HEK293T (cell line): ENCODE data around the gene POLD3.

Source experiments
- ARNT ChIP-seq: fragments of 450-650 bp; IDR thresholded peaks from 2 replicates; pipeline ENCODE4 v1.6.1; 2017; ENCODE audit warnings: mild to moderate bottlenecking
- BHLHE40 ChIP-seq: fragments of 450-650 bp; IDR thresholded peaks from 2 replicates; pipeline ENCODE4 v1.6.1; 2016; ENCODE audit warnings: mild to moderate bottlenecking, moderate library complexity, borderline replicate concordance
- ELF4 ChIP-seq: fragments of 450-650 bp; IDR thresholded peaks from 2 replicates; pipeline ENCODE4 v1.6.1; 2017; ENCODE audit warnings: antibody characterized with exemption
- FOXA1 ChIP-seq: fragments of 450-650 bp; IDR thresholded peaks from 2 replicates; pipeline ENCODE4 v1.6.1; 2016; ENCODE audit warnings: mild to moderate bottlenecking
- FOXM1 ChIP-seq: fragments of 450-650 bp; IDR thresholded peaks from 2 replicates; pipeline ENCODE4 v1.6.1; 2017; ENCODE audit warnings: mild to moderate bottlenecking, borderline replicate concordance
- HDGF ChIP-seq: fragments of 450-650 bp; IDR thresholded peaks from 2 replicates; pipeline ENCODE4 v1.6.1; 2017; ENCODE audit warnings: antibody characterized with exemption, borderline replicate concordance
- SP1 ChIP-seq: fragments of 450-650 bp; IDR thresholded peaks from 2 replicates; pipeline ENCODE4 v1.6.1; 2017
- SUZ12 ChIP-seq: fragments of 450-650 bp; IDR thresholded peaks from 2 replicates; pipeline ENCODE4 v1.6.1; 2016; ENCODE audit warnings: mild to moderate bottlenecking
- TARDBP ChIP-seq: fragments of 450-650 bp; IDR thresholded peaks from 2 replicates; pipeline ENCODE4 v1.6.1; 2016
- TF ChIP-seq, protein P1 (sequence below): fragments of 450-650 bp; IDR thresholded peaks from 2 replicates; pipeline ENCODE4 v1.6.1; 2016

DNA sequence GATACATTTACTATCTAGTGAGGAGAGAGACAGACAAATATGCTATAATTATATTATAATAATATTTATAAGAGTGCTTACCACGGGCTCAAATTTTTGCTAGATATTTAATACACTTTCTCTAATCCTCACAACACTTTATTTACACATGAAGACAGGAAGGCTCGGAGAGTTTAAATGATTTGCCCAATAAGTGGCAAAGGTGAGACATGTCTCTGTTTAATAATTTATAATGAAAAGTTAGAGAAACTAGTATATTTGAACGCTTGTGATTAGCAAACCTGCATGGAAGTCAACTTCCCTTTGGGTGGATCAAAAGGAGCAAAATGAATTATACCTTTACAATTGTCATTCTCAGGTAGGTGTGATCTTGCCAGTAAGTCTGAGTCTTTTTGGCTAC, 55.4 kb downstream of the POLD3 start:
- TF ChIP-seq BHLHE40: no peak
- TF ChIP-seq FOXM1: no peak
- no peak for TF ChIP-seq SUZ12
- no peak for TF ChIP-seq ELF4
- no peak for TF ChIP-seq SP1
- no peak for TF ChIP-seq ARNT
- no peak for TF ChIP-seq FOXA1
- TF ChIP-seq, protein P1, sequence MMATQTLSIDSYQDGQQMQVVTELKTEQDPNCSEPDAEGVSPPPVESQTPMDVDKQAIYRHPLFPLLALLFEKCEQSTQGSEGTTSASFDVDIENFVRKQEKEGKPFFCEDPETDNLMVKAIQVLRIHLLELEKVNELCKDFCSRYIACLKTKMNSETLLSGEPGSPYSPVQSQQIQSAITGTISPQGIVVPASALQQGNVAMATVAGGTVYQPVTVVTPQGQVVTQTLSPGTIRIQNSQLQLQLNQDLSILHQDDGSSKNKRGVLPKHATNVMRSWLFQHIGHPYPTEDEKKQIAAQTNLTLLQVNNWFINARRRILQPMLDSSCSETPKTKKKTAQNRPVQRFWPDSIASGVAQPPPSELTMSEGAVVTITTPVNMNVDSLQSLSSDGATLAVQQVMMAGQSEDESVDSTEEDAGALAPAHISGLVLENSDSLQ: no peak
- TF ChIP-seq HDGF: no peak
- TF ChIP-seq TARDBP: no peak
